Calu3 (cell line): ENCODE measurements around the gene CTRB1. TPM values are rescaled to one million over a fixed set of nuclear protein-coding genes. Genes with fewer than 3 reads are reported as not detected.

Experiments used
- BruUV-seq: library from RNA; stranded (reverse); fragments of 400-500 nt; replicated peaks from 2 replicates; lab custom pipeline; 2021; lab: Mats Ljungman, UMichigan
- CTCF ChIA-PET: fragments of 300-600 bp; sonication (Branson Sonifier 250); formaldehyde crosslinking; loops from one replicate; lab custom pipeline; 2022; ENCODE audit warnings: antibody characterized with exemption; lab: Charles Lee
- DNase-seq: peaks from one replicate; pipeline ENCODE4 v3.0.0; 2022
- H3K27ac Mint-ChIP-seq: one replicate; pipeline ENCODE4 v1.8.0; 2022; ENCODE audit warnings: mixed read lengths; ENCODE audit not compliant: unreplicated experiment
- H3K27me3 Mint-ChIP-seq: one replicate; pipeline ENCODE4 v1.8.0; 2022; ENCODE audit warnings: mixed read lengths; ENCODE audit not compliant: unreplicated experiment
- H3K36me3 Mint-ChIP-seq: one replicate; pipeline ENCODE4 v1.8.0; 2022; ENCODE audit warnings: mild to moderate bottlenecking, moderate library complexity, mixed read lengths; ENCODE audit not compliant: insufficient read depth, unreplicated experiment
- H3K4me1 Mint-ChIP-seq: one replicate; pipeline ENCODE4 v1.8.0; 2022; ENCODE audit warnings: mild to moderate bottlenecking, low read depth, mixed read lengths; ENCODE audit not compliant: unreplicated experiment
- H3K4me3 Mint-ChIP-seq: one replicate; pipeline ENCODE4 v1.8.0; 2022; ENCODE audit warnings: mild to moderate bottlenecking, low read depth, moderate library complexity, mixed read lengths; ENCODE audit not compliant: unreplicated experiment
- H3K9me3 Mint-ChIP-seq: one replicate; pipeline ENCODE4 v1.8.0; 2022; ENCODE audit warnings: low read depth, mixed read lengths; ENCODE audit not compliant: unreplicated experiment
- CTCF ChIP-seq: fragments of 200-600 bp; IDR thresholded peaks from one replicate; pipeline ENCODE4 v1.8.0; 2022; ENCODE audit warnings: antibody characterized with exemption; ENCODE audit not compliant: unreplicated experiment
- intact Hi-C: fragments of 100-400 bp; cut with micrococcal nuclease; formaldehyde crosslinking; loops from one replicate; pipeline ENCODE4 v1.10.0; 2022; ENCODE audit not compliant: unreplicated experiment
- total RNA-seq: library from RNA; stranded (reverse); gene quantifications from 2 replicates; pipeline ENCODE4 v1.2.3, GENCODE V29; 2022

The CTRB1 gene
- total RNA-seq, 1 experiment from 2014 or later: not detected

GRCh38 chr16:75189638-75190245 is 29.0 kb upstream of the CTRB1 start:
- peaks cover 6% of the 10 kb centered on the region for H3K4me1 Mint-ChIP-seq
- intact Hi-C loops: no loop called here
- H3K9me3 Mint-ChIP-seq: peaks cover 5% of the 10 kb centered on the region
- CTCF ChIA-PET: interaction anchor here (0.6 to 0.7 kb wide), 2 partner anchors 10 to 489 kb away, joined by 3 to 4 read pairs; partner anchors contain the start of gene MLKL
- no peak overlapping the region for H3K27ac Mint-ChIP-seq
- no peak for DNase-seq
- no TSS peak for BruUV-seq
- H3K4me3 Mint-ChIP-seq: no peak overlapping the region
- peaks cover 6% of the 10 kb centered on the region for H3K36me3 Mint-ChIP-seq
- TF ChIP-seq CTCF: no peak
- peaks cover 36% of the 10 kb centered on the region for H3K27me3 Mint-ChIP-seq

GRCh38 chr16:75192606-75193264 is 26.1 kb upstream of the CTRB1 start:
- no peaks in the 10 kb centered on the region for H3K9me3 Mint-ChIP-seq
- BruUV-seq: no TSS peak
- peaks cover 6% of the 10 kb centered on the region for H3K36me3 Mint-ChIP-seq
- no peak overlapping the region for H3K4me3 Mint-ChIP-seq
- CTCF ChIA-PET: interaction anchor here (0.6 to 0.7 kb wide), 2 partner anchors 357 to 488 kb away, joined by 3 read pairs; no protein-coding TSS in a partner anchor
- H3K4me1 Mint-ChIP-seq: peaks cover 9% of the 10 kb centered on the region
- no peak for TF ChIP-seq CTCF
- no peak overlapping the region for H3K27ac Mint-ChIP-seq
- H3K27me3 Mint-ChIP-seq: peaks cover 66% of the 10 kb centered on the region
- DNase-seq: no peak
- intact Hi-C loops: no loop called here

- Mint-ChIP-seq H3K27me3 (peaks cover 71% of the 10 kb centered on the region), H3K36me3 (peaks cover 6% of the 10 kb centered on the region), H3K4me1 (peaks cover 15% of the 10 kb centered on the region), H3K27ac (no peak overlapping the region), H3K9me3 (no peaks in the 10 kb centered on the region), H3K4me3 (no peak overlapping the region)
- TF ChIP-seq CTCF: no peak
- CTCF ChIA-PET: interaction anchor here (0.7 kb wide), 1 partner anchor 358 kb away, joined by 3 read pairs; no protein-coding TSS in a partner anchor
- intact Hi-C loops: no loop called here
- DNase-seq: no peak
- no TSS peak for BruUV-seq
Observed at GRCh38 chr16:75193265-75193650, 25.5 kb upstream of the CTRB1 start.

- no peak for TF ChIP-seq CTCF
- H3K9me3 Mint-ChIP-seq: no peaks in the 10 kb centered on the region
- CTCF ChIA-PET: interaction anchor here (0.7 kb wide), 1 partner anchor 358 kb away, joined by 3 read pairs; no protein-coding TSS in a partner anchor
- H3K4me3 Mint-ChIP-seq: no peak overlapping the region
- peaks cover 74% of the 10 kb centered on the region for H3K27me3 Mint-ChIP-seq
- intact Hi-C loops: no loop called here
- peaks cover 6% of the 10 kb centered on the region for H3K36me3 Mint-ChIP-seq
- BruUV-seq: no TSS peak
- peaks cover 17% of the 10 kb centered on the region for H3K4me1 Mint-ChIP-seq
- H3K27ac Mint-ChIP-seq: no peak overlapping the region
- no peak for DNase-seq
Observed at GRCh38 chr16:75193730-75194444, 24.9 kb upstream of the CTRB1 start.
